H1 (cell line): ENCODE measurements around the gene WDR41. TPM values are rescaled to one million over a fixed set of nuclear protein-coding genes. Genes with fewer than 3 reads are reported as not detected.

Experiments
- CTCF ChIA-PET: fragments of 300-600 bp; sonication (Branson Sonifier 250); formaldehyde crosslinking; loops from one replicate; lab custom pipeline; 2021; ENCODE audit not compliant: partially characterized antibody; lab: Charles Lee
- POLR2A ChIA-PET: fragments of 300-600 bp; sonication (Branson Sonifier 250); formaldehyde crosslinking; loops from one replicate; lab custom pipeline; 2021; ENCODE audit warnings: inconsistent platforms; ENCODE audit not compliant: partially characterized antibody; lab: Charles Lee
- DNase-seq, 2 experiments: peaks; one replicate each; pipeline versions ENCODE4 v3.0.0 to v3.0.0-alpha.2; 2010 to 2022; ENCODE audit warnings: low spot score in 2 of 2, low read depth in 1 of 2, mixed read lengths in 1 of 2
- FAIRE-seq: peaks from 2 replicates; lab custom pipeline; 2011; peaks lifted over from hg19 to GRCh38; lab: Jason Lieb, UNC
- H2AFZ ChIP-seq: 2 replicates; pipeline ENCODE4 v1.8.1; 2012; ENCODE audit warnings: low read length, inconsistent platforms
- H2AK5ac ChIP-seq: 2 replicates; pipeline ENCODE4 v1.6.1; 2013; ENCODE audit warnings: low read depth, low read length
- H2BK120ac ChIP-seq: replicated peaks from 2 replicates; pipeline ENCODE3; 2013; ENCODE audit warnings: low read depth, low read length, inconsistent platforms
- H2BK12ac ChIP-seq: 2 replicates; pipeline ENCODE4 v1.6.1; 2013; ENCODE audit warnings: low read depth, low read length
- H2BK15ac ChIP-seq: 2 replicates; pipeline ENCODE4 v1.6.1; 2013; ENCODE audit warnings: low read length
- H2BK20ac ChIP-seq: 2 replicates; pipeline ENCODE4 v1.6.1; 2013; ENCODE audit warnings: low read length
- H2BK5ac ChIP-seq: 2 replicates; pipeline ENCODE4 v1.6.1; 2013; ENCODE audit warnings: low read depth, low read length
- H3K14ac ChIP-seq: 2 replicates; pipeline ENCODE4 v1.6.1; 2013; ENCODE audit warnings: inconsistent platforms; ENCODE audit not compliant: insufficient read length
- H3K18ac ChIP-seq: 2 replicates; pipeline ENCODE4 v1.6.1; 2013; ENCODE audit warnings: low read length; ENCODE audit errors: extremely low read depth
- H3K23ac ChIP-seq: 2 replicates; pipeline ENCODE4 v1.6.1; 2013; ENCODE audit warnings: inconsistent platforms; ENCODE audit not compliant: insufficient read length
- H3K23me2 ChIP-seq: 2 replicates; pipeline ENCODE4 v1.6.1; 2013; ENCODE audit warnings: low read depth, low read length
- H3K27ac ChIP-seq: 2 replicates; pipeline ENCODE4 v1.6.1; 2011; ENCODE audit warnings: low read depth, low read length, inconsistent platforms
- H3K27me3 ChIP-seq, 4 experiments: replicated peaks in 1 of 4; 1 replicate in 1 of 4; 2 replicates in 3 of 4; pipeline versions ENCODE4 v1.6.1 to v1.8.1; 2011 to 2013; ENCODE audit warnings: low read length in 3 of 4, mild to moderate bottlenecking in 3 of 4, inconsistent platforms in 2 of 4, mixed read lengths in 2 of 4, moderate library complexity in 1 of 4; ENCODE audit not compliant: control insufficient read depth in 3 of 4, insufficient read depth in 3 of 4; ENCODE audit errors: extremely low read depth in 1 of 4
- H3K36me3 ChIP-seq, 4 experiments: 2 replicates each; pipeline versions ENCODE4 v1.6.1 to v1.8.1; 2011 to 2013; ENCODE audit warnings: mild to moderate bottlenecking in 4 of 4, low read length in 3 of 4, moderate library complexity in 2 of 4, control low read depth in 1 of 4, inconsistent platforms in 1 of 4; ENCODE audit not compliant: insufficient read depth in 4 of 4, control insufficient read depth in 2 of 4
- H3K4ac ChIP-seq: replicated peaks from 2 replicates; pipeline ENCODE3; 2013; ENCODE audit warnings: low read length, low read depth, mixed read lengths, inconsistent platforms; ENCODE audit not compliant: insufficient read length
- H3K4me1 ChIP-seq, 4 experiments: replicated peaks in 1 of 4; 1 replicate in 1 of 4; 2 replicates in 3 of 4; pipeline versions ENCODE4 v1.6.1 to v1.8.1; 2011 to 2013; ENCODE audit warnings: low read length in 3 of 4, inconsistent platforms in 2 of 4, mixed read lengths in 1 of 4; ENCODE audit not compliant: insufficient read depth in 4 of 4, control insufficient read depth in 3 of 4
- H3K4me2 ChIP-seq, 2 experiments: 2 replicates each; pipeline versions ENCODE4 v1.6.1 to v1.8.1; 2011 to 2013; ENCODE audit warnings: low read depth in 2 of 2, low read length in 2 of 2, control low read depth in 1 of 2, inconsistent platforms in 1 of 2, mild to moderate bottlenecking in 1 of 2; ENCODE audit not compliant: insufficient read depth in 1 of 2
- H3K4me3 ChIP-seq, 4 experiments: fragments of 200-600, 300-600 bp in 1 of 4; sonication (generic), shearing (Covaris generic), sonication (Bioruptor Twin) in 1 of 4; 2 replicates each; pipeline versions ENCODE4 v1.5.1 to v1.8.1; 2011 to 2016; ENCODE audit warnings: low read length in 4 of 4, low read depth in 3 of 4, control low read depth in 2 of 4, inconsistent platforms in 2 of 4, mild to moderate bottlenecking in 2 of 4, mixed read lengths in 1 of 4, moderate library complexity in 1 of 4; ENCODE audit not compliant: insufficient read depth in 2 of 4; ENCODE audit errors: extremely low read depth in 1 of 4
- H3K56ac ChIP-seq: replicated peaks from 2 replicates; pipeline ENCODE3; 2013; ENCODE audit warnings: low read depth, mild to moderate bottlenecking, mixed read lengths, low read length, inconsistent platforms; ENCODE audit not compliant: insufficient read length
- H3K79me1 ChIP-seq: 2 replicates; pipeline ENCODE4 v1.6.1; 2013; ENCODE audit warnings: low read depth, low read length, control low read depth
- H3K79me2 ChIP-seq, 2 experiments: 2 replicates each; pipeline versions ENCODE4 v1.6.1 to v1.8.1; 2012 to 2013; ENCODE audit warnings: low read length in 2 of 2, mild to moderate bottlenecking in 2 of 2, inconsistent platforms in 1 of 2; ENCODE audit not compliant: insufficient read depth in 2 of 2, control insufficient read depth in 1 of 2
- H3K9ac ChIP-seq, 4 experiments: replicated peaks in 1 of 4; 1 replicate in 1 of 4; 2 replicates in 3 of 4; pipeline versions ENCODE4 v1.6.1 to v1.8.1; 2011 to 2013; ENCODE audit warnings: low read depth in 3 of 4, low read length in 3 of 4, control low read depth in 2 of 4, mild to moderate bottlenecking in 2 of 4, moderate library complexity in 2 of 4, inconsistent platforms in 1 of 4; ENCODE audit errors: extremely low read depth in 1 of 4
- H3K9me3 ChIP-seq, 2 experiments: 2 replicates each; pipeline versions ENCODE4 v1.6.1 to v1.8.1; 2012 to 2013; ENCODE audit warnings: mild to moderate bottlenecking in 2 of 2, moderate library complexity in 2 of 2, control low read depth in 1 of 2, inconsistent platforms in 1 of 2, low read depth in 1 of 2, low read length in 1 of 2, mixed read lengths in 1 of 2; ENCODE audit not compliant: insufficient read depth in 2 of 2
- H4K20me1 ChIP-seq, 2 experiments: replicated peaks in 1 of 2; 2 replicates each; pipeline versions ENCODE3 to v1.8.1; 2011 to 2013; ENCODE audit warnings: inconsistent platforms in 2 of 2, low read length in 2 of 2, mild to moderate bottlenecking in 1 of 2; ENCODE audit not compliant: insufficient read depth in 2 of 2, control insufficient read depth in 1 of 2
- H4K5ac ChIP-seq: 2 replicates; pipeline ENCODE4 v1.6.1; 2013; ENCODE audit warnings: low read length, low read depth, mixed read lengths, inconsistent platforms; ENCODE audit not compliant: insufficient read length
- H4K8ac ChIP-seq: 2 replicates; pipeline ENCODE4 v1.8.0; 2013; ENCODE audit warnings: mild to moderate bottlenecking, moderate library complexity, low read length, inconsistent platforms; ENCODE audit not compliant: insufficient read depth; ENCODE audit errors: extremely low read depth
- H4K91ac ChIP-seq: replicated peaks from 2 replicates; pipeline ENCODE3; 2013; ENCODE audit warnings: low read length, mixed read lengths, inconsistent platforms; ENCODE audit not compliant: insufficient read length
- EGR1 ChIP-seq: IDR thresholded peaks from 2 replicates; pipeline ENCODE4 v1.6.1; 2011; ENCODE audit warnings: low read depth, low read length, borderline replicate concordance
- EP300 ChIP-seq, 2 experiments: IDR thresholded peaks; 1 replicate in 1 of 2; 2 replicates in 1 of 2; pipeline ENCODE4 v1.6.1; 2011 to 2012; ENCODE audit warnings: low read depth in 2 of 2, low read length in 2 of 2, mild to moderate bottlenecking in 2 of 2, borderline replicate concordance in 1 of 2, inconsistent platforms in 1 of 2, moderate library complexity in 1 of 2
- PHF8 ChIP-seq: fragments of 200-600 bp; sonication (generic); conservative IDR thresholded peaks from 2 replicates; pipeline ENCODE4 v1.7.1; 2012; ENCODE audit warnings: low read depth, mild to moderate bottlenecking, inconsistent platforms, low read length, moderate library complexity
- TEAD4 ChIP-seq: IDR thresholded peaks from 2 replicates; pipeline ENCODE4 v1.6.1; 2012; ENCODE audit warnings: low read depth, low read length, inconsistent platforms, mixed read lengths
- YY1 ChIP-seq: IDR thresholded peaks from 2 replicates; pipeline ENCODE4 v1.6.1; 2011; ENCODE audit warnings: low read depth, mild to moderate bottlenecking, low read length
- WGBS, 2 experiments: shearing (Covaris generic) in 1 of 2; methylation state at CpG; one replicate each; pipeline versions ENCODE4 v1.1.6 to v1.1.7; 2013 to 2015; ENCODE audit warnings: low lambda C conversion rate in 2 of 2, mixed read lengths in 2 of 2, inconsistent platforms in 1 of 2, low coverage in 1 of 2, missing lambda C conversion rate in 1 of 2; ENCODE audit not compliant: insufficient replicate concordance in 2 of 2, insufficient coverage in 1 of 2, insufficient read length in 1 of 2; ENCODE audit errors: extremely low coverage in 1 of 2, missing lambda C conversion rate in 1 of 2; 5-methylcytosine and 5-hydroxymethylcytosine counted together
- polyA plus RNA-seq, 7 experiments: library from polyadenylated mRNA; depleted of rRNA in 3 of 7; stranded (reverse) in 5 of 7; unstranded in 2 of 7; fragments of >200 nt in 5 of 7; fragments of 200-250 nt in 2 of 7; gene quantifications; 1 replicate in 5 of 7; 2 replicates in 1 of 7; 4 replicates in 1 of 7; pipeline versions ENCODE4 v1.2.1 to v1.2.3, GENCODE V29; 2011 to 2013; ENCODE audit warnings: missing spikeins in 2 of 7, mixed read lengths in 2 of 7
- total RNA-seq: library from RNA; stranded (reverse); fragmentation: NEBNext Ultra II Directional; extraction: Animal tissue kit (Norgen Biotek cat#: 25700); gene quantifications from 2 replicates; pipeline ENCODE4 v1.2.1, GENCODE V29; 2021
- TF ChIP-seq, protein P1 (sequence below): IDR thresholded peaks from 2 replicates; pipeline ENCODE4 v1.6.1; 2011; ENCODE audit warnings: low read length, improper control_type of control experiment

Gene WDR41
- total and polyA plus RNA-seq, 2 of the 8 experiments (the other 6 are each of a cell fraction or from before 2014, with no cell fraction given): 16.4 to 44.9 TPM

DNA sequence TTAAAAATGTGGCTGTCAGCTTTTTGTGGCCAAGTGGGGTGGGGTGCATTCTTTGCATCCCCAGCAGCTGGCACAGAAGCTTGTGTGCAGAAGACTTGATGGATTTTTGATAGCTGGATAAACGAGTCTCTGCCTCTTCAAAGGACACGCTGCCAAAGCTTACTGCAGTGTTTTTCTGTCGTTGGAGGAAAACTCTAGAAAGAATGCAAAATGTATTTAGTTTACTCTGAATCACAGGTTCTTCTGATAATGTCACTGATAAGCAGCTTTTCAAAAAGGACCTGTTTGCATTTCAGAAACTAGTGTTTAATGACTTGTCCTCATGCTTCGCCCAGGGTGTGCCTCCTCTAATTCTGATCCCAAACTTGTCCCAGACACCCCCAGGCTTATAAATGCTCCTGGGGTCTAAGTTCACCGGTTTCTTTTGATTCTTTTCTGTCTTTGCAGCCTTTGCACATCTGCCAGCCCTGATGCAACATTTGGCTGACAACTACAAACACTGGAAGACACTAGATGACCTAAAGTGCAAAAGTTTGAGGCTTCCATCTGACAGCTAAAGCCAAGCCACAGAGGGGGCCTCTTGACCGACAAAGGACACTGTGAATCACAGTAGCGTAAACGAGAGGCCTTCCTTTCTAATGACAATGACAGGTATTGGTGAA is 66.0 kb downstream of the WDR41 start:
- Histone ChIP-seq H3K27ac (no peak overlapping the region), H3K4ac (no peak overlapping the region), H3K9me3 (no peaks in the 10 kb centered on the region), H2BK120ac (no peak overlapping the region), H3K56ac (no peak overlapping the region), H3K14ac (no peak overlapping the region), H2BK20ac (no peak overlapping the region), H3K4me2 (no peak overlapping the region), H4K20me1 (no peaks in the 10 kb centered on the region), H3K23ac (no peak overlapping the region), H3K4me3 (no peak overlapping the region), H3K4me1 (no peaks in the 10 kb centered on the region), H4K8ac (no peak overlapping the region), H3K36me3 (peaks cover 0 to 4% (median 3%) of the 10 kb centered on the region in 4 experiments; a peak in 4 of 8 replicates), H2AFZ (no peak overlapping the region), H3K27me3 (no peaks in the 10 kb centered on the region), H2AK5ac (no peak overlapping the region), H3K18ac (no peak overlapping the region), H2BK15ac (no peak overlapping the region), H3K23me2 (no peaks in the 10 kb centered on the region), H3K79me2 (no peaks in the 10 kb centered on the region), H2BK5ac (no peak overlapping the region), H3K9ac (no peak overlapping the region), H4K91ac (no peak overlapping the region), H2BK12ac (no peak overlapping the region), H4K5ac (no peak overlapping the region), H3K79me1 (no peaks in the 10 kb centered on the region)
- POLR2A ChIA-PET: interaction anchor here (1.3 kb wide), 1 partner anchor 314 kb away, joined by 4 read pairs; no protein-coding TSS in a partner anchor
- DNase-seq: no peak
- WGBS, 2 experiments: 81% methylated on average over 8 of the region's 8 CpGs; no CpG with 5 or more reads in 1 of the 2 experiments
- FAIRE-seq: no peak
- CTCF ChIA-PET: interaction anchor here (0.7 to 2.8 kb wide), 10 partner anchors 9 to 340 kb away, joined by 3 to 14 read pairs (median 3); no protein-coding TSS in a partner anchor
- TF ChIP-seq TEAD4: no peak
- no peak for TF ChIP-seq PHF8
- TF ChIP-seq YY1: no peak
- TF ChIP-seq, protein P1, sequence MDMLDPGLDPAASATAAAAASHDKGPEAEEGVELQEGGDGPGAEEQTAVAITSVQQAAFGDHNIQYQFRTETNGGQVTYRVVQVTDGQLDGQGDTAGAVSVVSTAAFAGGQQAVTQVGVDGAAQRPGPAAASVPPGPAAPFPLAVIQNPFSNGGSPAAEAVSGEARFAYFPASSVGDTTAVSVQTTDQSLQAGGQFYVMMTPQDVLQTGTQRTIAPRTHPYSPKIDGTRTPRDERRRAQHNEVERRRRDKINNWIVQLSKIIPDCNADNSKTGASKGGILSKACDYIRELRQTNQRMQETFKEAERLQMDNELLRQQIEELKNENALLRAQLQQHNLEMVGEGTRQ: no peak
- no peak for TF ChIP-seq EGR1
- no peak for TF ChIP-seq EP300 (IDR thresholded peaks at IDR 0.05; ENCODE audit: borderline replicate concordance in 1 of 2, low read depth in 2 of 2, low read length in 2 of 2)
